ENCODE data around the gene ARMC9. TPM values are rescaled to one million over a fixed set of nuclear protein-coding genes. Genes with fewer than 3 reads are reported as not detected.

ARMC9 gene
- total and polyA plus RNA-seq, 2 experiments from 2014 or later: 22.5 to 23.7 TPM

GRCh38 chr2:231293163-231293562, 94.7 kb downstream of the ARMC9 start:
- no peaks in the 10 kb centered on the region for H3K9me2 ChIP-seq (replicated peaks; ENCODE audit: insufficient read depth)
- no peaks in the 10 kb centered on the region for H3K9me3 ChIP-seq (ENCODE audit: low read depth)
- H2AFZ ChIP-seq: no peak overlapping the region
- no peaks in the 10 kb centered on the region for H3K79me2 ChIP-seq
- no peak overlapping the region for H3K27ac ChIP-seq
- H3K4me3 ChIP-seq: no peak overlapping the region
- TF ChIP-seq EZH2 (IDR thresholded peaks at IDR 0.05; ENCODE audit: borderline replicate concordance): no peak
- H3K27me3 ChIP-seq: no peaks in the 10 kb centered on the region
- no peak for DNase-seq (ENCODE audit: low spot score)
- no peaks in the 10 kb centered on the region for H3K4me1 ChIP-seq (ENCODE audit: insufficient read depth)
- H3K4me2 ChIP-seq: no peak overlapping the region
- no peaks in the 10 kb centered on the region for H3K36me3 ChIP-seq (replicated peaks; ENCODE audit: insufficient read depth, low read depth)
- WGBS (ENCODE audit: low lambda C conversion rate, missing lambda C conversion rate): 98% methylated on average over 4 of the region's 4 CpGs
- H4K20me1 ChIP-seq (ENCODE audit: insufficient read depth, poor library complexity, severe bottlenecking): no peaks in the 10 kb centered on the region

GRCh38 chr2:231294116-231294515, 95.7 kb downstream of the ARMC9 start:
- Histone ChIP-seq H3K27ac (no peak overlapping the region), H3K4me3 (no peak overlapping the region), H3K4me1 (ENCODE audit: insufficient read depth) (no peaks in the 10 kb centered on the region), H3K9me2 (replicated peaks; ENCODE audit: insufficient read depth) (no peaks in the 10 kb centered on the region), H3K79me2 (no peaks in the 10 kb centered on the region), H2AFZ (no peak overlapping the region), H3K36me3 (replicated peaks; ENCODE audit: insufficient read depth, low read depth) (no peaks in the 10 kb centered on the region), H3K4me2 (no peak overlapping the region), H4K20me1 (ENCODE audit: insufficient read depth, poor library complexity, severe bottlenecking) (no peaks in the 10 kb centered on the region), H3K9me3 (ENCODE audit: low read depth) (no peaks in the 10 kb centered on the region), H3K27me3 (no peaks in the 10 kb centered on the region)
- TF ChIP-seq EZH2phosphoT487 (IDR thresholded peaks at IDR 0.05; ENCODE audit: low read depth, severe bottlenecking, unreplicated experiment) (no peak), EZH2 (IDR thresholded peaks at IDR 0.05; ENCODE audit: borderline replicate concordance) (no peak), CTCF (IDR thresholded peaks at IDR 0.05; ENCODE audit: poor library complexity) (no peak)
- WGBS (ENCODE audit: low lambda C conversion rate, missing lambda C conversion rate): 97% methylated on average over 7 of the region's 7 CpGs
- no peak for DNase-seq (ENCODE audit: low spot score)

DNA sequence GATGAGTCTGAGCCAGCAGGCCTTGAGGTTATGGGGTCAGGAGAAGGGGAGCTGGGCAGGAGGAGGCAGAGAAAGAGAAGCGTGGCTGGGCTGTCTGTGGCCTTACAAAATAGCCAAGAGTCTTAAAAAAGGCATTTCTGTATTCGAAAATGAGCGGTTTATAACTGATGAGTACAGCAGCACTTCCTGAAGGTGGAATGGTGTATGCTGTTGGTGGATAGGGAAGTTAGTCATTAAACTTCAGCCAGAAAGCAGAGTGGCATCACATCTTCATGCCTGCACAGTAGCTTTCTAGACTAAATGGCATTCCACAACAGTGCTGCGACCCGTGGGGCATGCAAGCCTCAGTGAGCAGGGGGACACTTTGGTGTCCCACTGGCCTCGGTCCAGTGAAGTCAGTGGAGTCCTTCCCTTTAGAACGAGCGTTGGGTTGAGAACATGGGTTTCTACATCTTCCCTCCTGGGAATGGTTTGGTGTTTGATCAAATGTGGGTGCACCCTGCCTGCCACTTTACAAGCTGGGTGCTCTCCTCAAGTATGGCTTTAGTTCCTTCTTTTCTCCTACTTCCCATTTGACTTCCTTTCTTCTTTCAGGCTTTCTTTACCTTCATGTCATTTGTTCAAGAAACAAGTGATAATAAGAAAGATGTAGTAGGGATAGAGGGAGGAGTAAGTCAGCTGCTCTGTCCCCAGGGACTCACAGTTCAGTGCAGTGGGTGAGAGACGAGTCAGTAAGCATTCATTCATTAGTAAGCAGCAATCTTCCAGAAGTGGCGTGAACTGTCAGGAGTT, 96.3 kb downstream of the ARMC9 start:
- no peaks in the 10 kb centered on the region for H4K20me1 ChIP-seq (ENCODE audit: insufficient read depth, poor library complexity, severe bottlenecking)
- 91% methylated on average over 10 of the region's 10 CpGs for WGBS (ENCODE audit: low lambda C conversion rate, missing lambda C conversion rate)
- no peaks in the 10 kb centered on the region for H3K79me2 ChIP-seq

More for the DNA sequence above, 96.3 kb downstream of the ARMC9 start:
- Histone ChIP-seq H3K9me2 (replicated peaks; ENCODE audit: insufficient read depth) (no peaks in the 10 kb centered on the region), H3K36me3 (replicated peaks; ENCODE audit: insufficient read depth, low read depth) (no peaks in the 10 kb centered on the region), H3K9me3 (ENCODE audit: low read depth) (no peaks in the 10 kb centered on the region), H3K4me2 (no peak overlapping the region), H3K4me3 (no peak overlapping the region), H3K27ac (no peak overlapping the region), H3K27me3 (no peaks in the 10 kb centered on the region), H3K4me1 (ENCODE audit: insufficient read depth) (peaks cover 3% of the 10 kb centered on the region), H2AFZ (no peak overlapping the region)
- DNase-seq (ENCODE audit: low spot score): no peak
- TF ChIP-seq EZH2phosphoT487 (IDR thresholded peaks at IDR 0.05; ENCODE audit: low read depth, severe bottlenecking, unreplicated experiment): no peak
- TF ChIP-seq EZH2 (IDR thresholded peaks at IDR 0.05; ENCODE audit: borderline replicate concordance): no peak
- TF ChIP-seq CTCF (IDR thresholded peaks at IDR 0.05; ENCODE audit: poor library complexity): no peak
